Parathyroid adenoma (tissue), 2 donors: ENCODE measurements around the gene MAPRE2.

Experiments used
- H2AFZ ChIP-seq: fragments of 300-600 bp; sonication (generic); one replicate; pipeline ENCODE4 v1.7.0; 2017; ENCODE audit warnings: antibody characterized with exemption, mild to moderate bottlenecking
- H3K27ac ChIP-seq: fragments of 300-600 bp; sonication (generic); one replicate; pipeline ENCODE4 v1.7.0; 2017
- H3K27me3 ChIP-seq: fragments of 300-600 bp; sonication (generic); one replicate; pipeline ENCODE4 v1.7.0; 2017; ENCODE audit warnings: low read length; ENCODE audit not compliant: control insufficient read depth, insufficient read depth
- H3K36me3 ChIP-seq: fragments of 300-600 bp; sonication (generic); one replicate; pipeline ENCODE4 v1.7.0; 2017; ENCODE audit warnings: low read length; ENCODE audit not compliant: control insufficient read depth, insufficient read depth
- H3K4me1 ChIP-seq: fragments of 300-600 bp; sonication (generic); one replicate; pipeline ENCODE4 v1.7.0; 2017; ENCODE audit warnings: control low read depth
- H3K4me2 ChIP-seq: fragments of 300-600 bp; sonication (generic); one replicate; pipeline ENCODE4 v1.7.0; 2017; ENCODE audit warnings: low read length
- H3K4me3 ChIP-seq: fragments of 300-600 bp; sonication (generic); one replicate; pipeline ENCODE4 v1.7.0; 2017; ENCODE audit warnings: low read depth, low read length
- H3K79me2 ChIP-seq: fragments of 300-600 bp; sonication (generic); one replicate; pipeline ENCODE4 v1.7.0; 2017; ENCODE audit warnings: control low read depth
- H3K9ac ChIP-seq: fragments of 300-600 bp; sonication (generic); one replicate; pipeline ENCODE4 v1.7.0; 2017; ENCODE audit warnings: mild to moderate bottlenecking
- H3K9me3 ChIP-seq: fragments of 300-600 bp; sonication (generic); one replicate; pipeline ENCODE4 v1.7.0; 2017; ENCODE audit warnings: low read length; ENCODE audit not compliant: control insufficient read depth
- TF ChIP-seq, protein P1 (sequence below): fragments of 300-600 bp; sonication (generic); IDR thresholded peaks from one replicate; pipeline ENCODE4 v1.7.0; 2017; ENCODE audit warnings: antibody characterized with exemption, mild to moderate bottlenecking
- donor health status: primary hyperparathyroidism.

MAPRE2 gene

DNA sequence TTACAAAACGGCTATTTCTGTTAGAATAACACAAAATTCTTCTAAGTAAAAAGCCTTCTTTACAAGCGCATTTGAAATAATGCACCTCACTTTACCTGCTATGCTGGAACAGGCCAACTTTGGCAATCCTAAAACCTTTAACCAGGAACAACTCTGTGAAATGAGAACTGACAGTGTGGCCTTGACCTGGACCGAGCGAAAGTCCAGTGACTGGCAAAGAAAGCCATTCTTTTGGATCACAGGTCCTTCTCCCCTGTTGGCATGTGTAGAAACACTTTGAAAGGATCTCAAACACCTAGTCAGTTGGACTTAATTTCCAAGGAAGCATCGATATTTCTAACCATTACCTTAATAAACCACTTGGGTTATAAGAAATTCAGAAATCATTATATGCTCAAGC is 21.2 kb downstream of the MAPRE2 start:
- Histone ChIP-seq H3K27ac (no peak overlapping the region), H3K4me3 (no peak overlapping the region), H3K9me3 (no peaks in the 10 kb centered on the region), H3K27me3 (no peaks in the 10 kb centered on the region), H3K79me2 (peaks cover 9% of the 10 kb centered on the region), H2AFZ (no peak overlapping the region), H3K4me1 (peaks cover 9% of the 10 kb centered on the region), H3K36me3 (no peaks in the 10 kb centered on the region), H3K9ac (no peak overlapping the region), H3K4me2 (no peak overlapping the region)
- TF ChIP-seq, protein P1, sequence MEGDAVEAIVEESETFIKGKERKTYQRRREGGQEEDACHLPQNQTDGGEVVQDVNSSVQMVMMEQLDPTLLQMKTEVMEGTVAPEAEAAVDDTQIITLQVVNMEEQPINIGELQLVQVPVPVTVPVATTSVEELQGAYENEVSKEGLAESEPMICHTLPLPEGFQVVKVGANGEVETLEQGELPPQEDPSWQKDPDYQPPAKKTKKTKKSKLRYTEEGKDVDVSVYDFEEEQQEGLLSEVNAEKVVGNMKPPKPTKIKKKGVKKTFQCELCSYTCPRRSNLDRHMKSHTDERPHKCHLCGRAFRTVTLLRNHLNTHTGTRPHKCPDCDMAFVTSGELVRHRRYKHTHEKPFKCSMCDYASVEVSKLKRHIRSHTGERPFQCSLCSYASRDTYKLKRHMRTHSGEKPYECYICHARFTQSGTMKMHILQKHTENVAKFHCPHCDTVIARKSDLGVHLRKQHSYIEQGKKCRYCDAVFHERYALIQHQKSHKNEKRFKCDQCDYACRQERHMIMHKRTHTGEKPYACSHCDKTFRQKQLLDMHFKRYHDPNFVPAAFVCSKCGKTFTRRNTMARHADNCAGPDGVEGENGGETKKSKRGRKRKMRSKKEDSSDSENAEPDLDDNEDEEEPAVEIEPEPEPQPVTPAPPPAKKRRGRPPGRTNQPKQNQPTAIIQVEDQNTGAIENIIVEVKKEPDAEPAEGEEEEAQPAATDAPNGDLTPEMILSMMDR, result no peak

- no peak overlapping the region for H3K4me3 ChIP-seq
- H3K27me3 ChIP-seq, result no peaks in the 10 kb centered on the region
- TF ChIP-seq, protein P1, result no peak
These were observed 22.9 kb downstream of the MAPRE2 start for GRCh38 chr18:35063875-35064690.

DNA sequence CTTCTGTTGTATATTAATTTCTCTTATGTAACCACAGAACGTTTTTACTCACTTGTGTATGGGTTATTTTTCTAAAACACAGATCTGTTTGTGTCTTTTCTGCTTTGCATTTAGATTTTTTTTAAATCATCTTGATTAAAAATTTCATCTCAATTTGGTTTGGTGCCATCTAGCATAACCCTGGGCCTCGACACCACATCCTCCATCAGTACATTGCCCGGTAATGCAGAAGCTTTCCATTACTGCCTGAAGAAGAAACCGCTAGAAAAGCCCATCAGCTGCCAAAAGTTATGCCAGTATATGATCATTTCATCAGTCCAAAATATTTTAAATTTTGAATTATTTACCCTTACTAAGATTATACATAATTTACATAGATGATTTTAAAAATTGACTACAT is 26.2 kb downstream of the MAPRE2 start:
- Histone ChIP-seq H3K4me3 (no peak overlapping the region), H3K36me3 (no peaks in the 10 kb centered on the region), H3K9ac (no peak overlapping the region)

More at GRCh38 chr18:35063875-35064690, 22.9 kb downstream of the MAPRE2 start:
- peaks cover 9% of the 10 kb centered on the region for H3K79me2 ChIP-seq
- H3K9me3 ChIP-seq, result no peaks in the 10 kb centered on the region
- no peak overlapping the region for H3K4me2 ChIP-seq
- H3K4me1 ChIP-seq, result peaks cover 9% of the 10 kb centered on the region
- no peak overlapping the region for H3K9ac ChIP-seq
- H2AFZ ChIP-seq, result no peak overlapping the region
- H3K36me3 ChIP-seq, result no peaks in the 10 kb centered on the region
- H3K27ac ChIP-seq, result no peak overlapping the region

GRCh38 chr18:35071819-35072247 is 30.6 kb downstream of the MAPRE2 start:
- Histone ChIP-seq H3K4me2 (no peak overlapping the region), H3K4me3 (no peak overlapping the region), H3K9ac (no peak overlapping the region), H3K27ac (no peak overlapping the region), H3K4me1 (no peaks in the 10 kb centered on the region), H3K27me3 (no peaks in the 10 kb centered on the region), H3K79me2 (peaks cover 2% of the 10 kb centered on the region), H2AFZ (no peak overlapping the region), H3K36me3 (no peaks in the 10 kb centered on the region), H3K9me3 (no peaks in the 10 kb centered on the region)
- TF ChIP-seq, protein P1, result no peak

More for the DNA sequence above, 26.2 kb downstream of the MAPRE2 start:
- Histone ChIP-seq H2AFZ (no peak overlapping the region), H3K79me2 (no peaks in the 10 kb centered on the region), H3K4me1 (no peaks in the 10 kb centered on the region), H3K27ac (no peak overlapping the region), H3K9me3 (no peaks in the 10 kb centered on the region), H3K27me3 (no peaks in the 10 kb centered on the region), H3K4me2 (no peak overlapping the region)
- TF ChIP-seq, protein P1, result no peak

- no peaks in the 10 kb centered on the region for H3K4me1 ChIP-seq
- no peaks in the 10 kb centered on the region for H3K27me3 ChIP-seq
- TF ChIP-seq, protein P1, result no peak
- no peaks in the 10 kb centered on the region for H3K9me3 ChIP-seq
- no peak overlapping the region for H3K27ac ChIP-seq
- H3K4me2 ChIP-seq, result no peak overlapping the region
- no peak overlapping the region for H3K9ac ChIP-seq
- no peaks in the 10 kb centered on the region for H3K36me3 ChIP-seq
- H3K4me3 ChIP-seq, result no peak overlapping the region
- H3K79me2 ChIP-seq, result peaks cover 2% of the 10 kb centered on the region
- H2AFZ ChIP-seq, result no peak overlapping the region
These were observed 31.4 kb downstream of the MAPRE2 start for GRCh38 chr18:35072616-35073015.
